HCEC 1CT (cell line): Measurements from ENCODE around the gene HOPX.
A peak's percentile ranks its signal among the peaks of the same experiment; 100 is the strongest.
"Not testable (repeated sequence)": the region's sequence is repeated elsewhere in the genome, so short reads cannot be mapped to it uniquely, and the experiment has no call there.

Source experiments
- DNase-seq: peaks from one replicate; pipeline ENCODE4 v3.0.0-alpha.2; 2017

The HOPX gene

DNA sequence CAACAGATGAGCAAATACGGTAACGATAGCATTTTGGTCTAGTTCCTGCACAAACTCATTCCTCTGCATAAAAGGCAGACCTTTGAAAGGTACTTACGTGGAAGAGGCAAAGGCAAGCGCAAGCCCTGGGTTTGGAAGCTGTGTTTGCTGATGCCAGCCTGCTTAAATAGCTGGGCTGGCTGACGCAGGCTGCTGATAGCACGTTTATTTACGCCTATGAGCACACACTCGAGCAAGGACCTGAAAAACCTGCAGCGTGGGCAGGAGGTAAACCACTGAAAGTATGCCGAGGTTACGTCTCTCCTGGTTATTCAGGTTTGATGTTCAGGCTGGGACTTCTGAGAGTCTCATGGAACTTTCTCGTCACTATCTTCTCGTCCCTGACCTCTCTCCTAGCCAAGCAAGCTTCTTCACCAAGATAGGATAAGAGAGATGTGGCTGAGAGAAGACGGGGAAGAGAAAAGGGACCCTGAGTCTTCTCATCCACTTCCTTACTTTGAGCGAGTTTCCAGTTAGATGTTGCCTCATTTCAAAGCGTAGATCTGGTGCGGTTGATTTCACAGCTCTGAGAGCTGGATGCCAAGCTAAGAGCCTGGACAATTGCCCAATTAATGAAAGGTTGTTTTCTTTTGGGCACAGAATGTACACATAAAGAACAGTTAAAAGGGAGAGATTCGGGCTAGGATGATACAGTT, at the start of gene HOPX:
TSS of gene HOPX (minus strand) at position 139 of the 695 bp plus-strand sequence. CDS start 23,480 bp downstream, outside the sequence.
- no peak for DNase-seq

GRCh38 chr4:56730097-56730496, 49.0 kb upstream of the HOPX start:
- DNase-seq = no peak

GRCh38 chr4:56728512-56728911, 47.4 kb upstream of the HOPX start:
- DNase-seq = peak; percentile 88

DNA sequence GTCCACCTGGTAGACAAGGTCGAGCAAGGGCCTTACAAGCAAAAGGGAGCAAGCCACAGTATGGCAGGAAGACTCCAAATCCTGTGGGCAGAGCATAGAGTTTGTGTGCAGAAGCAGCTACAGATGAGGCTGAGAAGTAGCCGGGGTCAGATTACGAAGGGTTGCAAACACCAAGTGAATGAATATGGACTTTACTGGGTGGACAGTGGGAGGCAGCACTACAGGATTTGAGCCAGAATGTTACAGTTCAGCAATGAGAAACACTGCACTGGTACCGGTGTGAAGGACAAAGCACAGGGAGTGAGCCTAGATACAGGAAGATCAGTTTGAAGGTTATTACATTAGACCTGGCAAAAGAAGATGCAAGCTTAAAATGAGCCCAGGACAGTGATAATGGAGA, 46.1 kb upstream of the HOPX start:
- DNase-seq = peak; percentile 47

- not testable (repeated sequence) for DNase-seq
Observed at GRCh38 chr4:56726593-56726992, 45.5 kb upstream of the HOPX start.

DNA sequence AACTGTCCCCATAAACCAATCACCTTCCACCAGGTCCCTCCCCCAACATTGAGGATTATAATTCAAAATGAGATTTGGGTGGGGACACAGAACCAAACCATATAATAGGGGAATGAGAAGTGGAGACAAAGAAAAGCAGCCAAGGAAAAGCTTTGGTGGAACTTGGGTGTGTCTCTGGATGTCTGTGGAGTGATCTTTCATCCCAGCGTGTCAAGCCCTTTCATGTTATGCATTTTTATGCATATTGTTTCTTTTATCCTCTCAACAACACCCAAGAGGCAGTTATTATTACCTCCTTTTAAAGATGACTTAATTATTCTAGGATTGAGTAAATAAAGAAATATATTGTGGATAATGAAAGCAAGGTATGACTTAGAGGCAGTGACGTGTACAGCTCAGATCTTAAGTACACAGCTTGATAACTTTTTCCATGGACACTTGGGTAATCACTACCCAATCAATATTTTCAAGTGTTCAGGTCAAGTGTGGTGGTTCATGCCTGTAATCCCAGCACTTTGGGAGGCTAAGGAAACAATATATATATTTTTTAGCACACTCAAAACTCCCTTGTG, 42.6 kb upstream of the HOPX start:
- no peak for DNase-seq

DNA sequence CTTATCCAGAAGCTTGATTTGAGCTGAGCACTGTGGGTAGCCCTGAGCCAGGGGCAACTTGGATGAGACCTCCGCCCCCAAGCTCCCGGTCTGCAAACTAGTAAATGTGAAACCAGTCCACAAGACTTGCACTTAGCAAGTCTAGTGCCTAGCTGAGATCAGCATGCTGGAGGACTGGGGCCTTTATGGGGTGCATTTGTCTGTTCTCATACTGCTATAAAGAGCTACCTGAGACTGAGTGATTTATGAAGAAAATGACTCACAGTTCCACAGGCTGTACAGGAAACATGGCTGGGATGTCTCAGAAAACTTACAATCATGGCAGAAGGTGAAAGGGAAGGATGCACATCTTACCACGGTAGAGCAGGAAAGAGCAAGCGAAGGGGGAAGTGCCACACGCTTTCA, 42.1 kb upstream of the HOPX start:
- DNase-seq = no peak

- DNase-seq = no peak
Observed at GRCh38 chr4:56708146-56708545, 27.1 kb upstream of the HOPX start.

- DNase-seq = no peak
Observed at GRCh38 chr4:56705966-56706365, 24.9 kb upstream of the HOPX start.

- DNase-seq = no peak
Observed at GRCh38 chr4:56705334-56705733, 24.2 kb upstream of the HOPX start.

DNA sequence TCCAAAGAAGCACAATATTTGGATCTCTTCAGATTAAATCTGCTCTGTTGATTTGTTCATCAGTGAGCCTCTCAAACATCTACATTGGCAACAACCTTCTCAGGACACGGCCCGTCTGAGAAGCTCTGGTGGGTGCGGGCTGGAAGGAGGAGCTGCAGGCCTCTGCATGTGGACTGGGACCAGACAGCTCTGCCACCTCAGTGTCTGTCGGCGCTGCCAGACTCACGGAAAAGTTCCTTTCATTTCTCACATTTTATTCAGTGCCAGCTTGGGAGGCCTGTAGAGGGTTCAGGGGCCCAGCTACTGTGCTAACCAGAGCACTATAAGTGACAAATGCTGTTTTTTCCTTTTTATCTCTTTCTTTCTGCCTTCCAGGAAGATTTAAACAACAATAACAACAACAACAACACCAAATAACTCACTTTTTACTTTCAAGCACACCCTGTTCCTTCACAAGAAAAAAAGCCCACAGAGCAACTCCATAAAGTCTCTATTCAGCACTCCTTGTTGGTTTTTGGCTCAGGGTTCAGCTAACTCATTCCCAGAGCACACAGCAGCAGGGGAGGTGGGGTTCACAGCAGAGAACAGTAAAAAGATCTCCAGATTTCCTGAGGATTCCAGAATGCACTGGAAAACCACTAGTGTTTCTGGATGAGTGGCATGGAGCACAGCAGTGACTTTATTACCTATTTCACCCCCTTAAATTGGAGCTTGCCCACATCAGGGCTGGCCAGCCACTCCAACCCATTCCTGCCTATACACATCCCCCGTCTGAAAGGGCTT, 23.2 kb upstream of the HOPX start:
- no peak for DNase-seq

- no peak for DNase-seq
Observed at GRCh38 chr4:56703378-56703777, 22.3 kb upstream of the HOPX start.

DNA sequence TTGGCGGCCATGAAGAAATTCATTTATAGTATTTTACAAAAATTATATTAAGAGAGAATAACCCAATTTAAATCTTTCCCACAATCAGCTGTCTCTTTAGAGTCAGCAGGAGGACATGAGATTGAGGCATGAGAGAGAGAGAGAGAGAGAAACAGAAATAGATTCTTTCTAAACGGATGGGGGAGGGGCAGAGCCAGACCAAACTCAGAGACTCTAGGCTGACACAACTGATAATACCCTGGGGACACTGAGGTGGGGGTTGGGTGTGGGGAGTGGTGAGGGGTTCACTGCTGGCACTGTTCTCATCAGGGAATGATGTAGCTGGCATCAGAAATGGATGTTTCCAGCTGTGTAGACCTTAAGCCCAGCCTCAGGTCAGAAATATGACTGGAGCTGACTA, 20.5 kb upstream of the HOPX start:
- DNase-seq = no peak

GRCh38 chr4:56701161-56701480, 20.0 kb upstream of the HOPX start:
- peak; percentile 32 for DNase-seq

DNA sequence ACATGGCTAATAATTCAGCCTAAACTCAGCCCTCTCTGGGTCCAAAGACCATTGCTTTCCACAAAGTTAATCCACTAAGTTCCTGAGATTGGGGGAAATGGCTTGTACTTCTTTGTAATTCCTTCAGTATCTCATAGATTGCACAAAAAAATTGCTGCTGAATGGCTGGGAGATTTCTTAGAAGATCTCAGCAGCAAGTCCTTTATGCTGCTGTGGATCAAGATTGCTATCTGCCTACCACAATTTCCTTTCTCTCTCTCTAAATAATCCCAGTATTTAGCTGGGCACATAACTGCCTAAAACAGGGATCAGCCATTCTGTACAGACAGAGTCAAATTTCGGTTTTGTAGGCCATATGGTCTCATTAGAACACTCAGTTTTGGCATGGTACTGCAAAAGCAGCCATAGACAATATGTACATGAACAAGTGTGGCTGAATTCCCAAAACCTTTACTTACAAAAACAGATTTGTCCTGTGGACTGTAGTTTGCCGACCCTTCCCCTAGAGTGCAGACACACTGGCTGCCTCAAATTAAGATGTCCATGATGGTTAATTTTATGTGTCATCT, 18.5 kb upstream of the HOPX start:
- no peak for DNase-seq

- DNase-seq = no peak
Observed at GRCh38 chr4:56698329-56698728, 17.2 kb upstream of the HOPX start.

DNA sequence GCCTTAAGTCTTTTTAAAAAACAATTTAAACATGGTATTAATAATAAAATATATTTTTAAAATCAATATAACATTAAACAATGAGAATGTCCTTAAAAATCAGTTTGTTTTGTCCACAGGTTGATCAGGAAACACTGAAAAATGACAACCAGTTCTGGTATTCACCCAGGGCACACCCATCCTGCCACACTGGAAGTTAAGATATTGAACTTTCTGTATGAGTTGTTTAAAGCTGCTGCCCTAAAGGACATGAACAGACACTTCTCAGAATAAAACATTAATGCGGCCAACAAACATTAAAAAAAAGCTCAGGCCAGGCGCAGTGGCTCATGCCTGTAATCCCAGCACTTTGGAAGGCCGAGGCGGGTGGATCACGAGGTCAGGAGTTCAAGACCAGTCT, 15.0 kb upstream of the HOPX start:
- DNase-seq = no peak

GRCh38 chr4:56693476-56693875, 12.4 kb upstream of the HOPX start:
- DNase-seq = not testable (repeated sequence)

- DNase-seq = no peak
Observed at GRCh38 chr4:56692576-56692975, 11.5 kb upstream of the HOPX start.

DNA sequence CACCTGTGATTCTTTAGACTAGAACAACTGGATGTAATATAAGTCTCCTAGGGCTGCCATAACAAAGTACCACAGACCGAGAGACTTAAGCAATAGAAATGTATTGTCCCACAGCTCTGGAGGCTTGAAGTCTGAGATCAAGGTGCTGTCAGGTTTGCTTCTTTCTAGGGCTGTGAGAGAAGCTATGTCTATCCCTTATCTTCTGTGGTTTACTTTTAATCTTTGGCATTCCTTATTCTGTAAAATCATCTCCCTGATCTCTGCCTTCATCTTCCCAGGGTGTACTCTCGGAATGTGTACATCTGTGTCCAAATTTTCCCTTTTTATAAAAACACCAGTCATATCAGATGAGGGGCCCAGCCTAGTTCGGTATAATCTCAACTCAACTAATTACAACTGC, 10.3 kb upstream of the HOPX start:
- DNase-seq = no peak

DNA sequence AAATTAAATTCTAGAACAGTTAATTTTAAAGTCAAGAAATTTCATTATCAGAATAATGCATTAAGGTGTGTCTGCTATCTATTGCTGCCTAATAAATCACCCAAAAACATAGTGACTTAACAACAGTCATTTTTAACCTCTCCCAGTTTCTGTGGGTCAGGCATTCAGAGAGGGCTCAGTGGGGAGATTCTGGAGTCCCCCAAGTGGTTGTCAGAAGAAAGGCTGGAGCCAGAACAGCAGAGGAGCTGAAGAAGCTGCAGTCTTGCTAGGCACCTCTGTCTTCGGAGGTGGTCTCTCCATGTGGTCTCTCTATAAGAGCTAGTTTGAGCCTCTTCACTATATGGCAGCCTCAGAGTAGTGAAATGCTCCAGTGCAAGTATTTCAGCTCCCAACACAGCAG, 9.3 kb upstream of the HOPX start:
- DNase-seq = no peak

GRCh38 chr4:56689201-56689969, 8.3 kb upstream of the HOPX start:
- DNase-seq = no peak

DNA sequence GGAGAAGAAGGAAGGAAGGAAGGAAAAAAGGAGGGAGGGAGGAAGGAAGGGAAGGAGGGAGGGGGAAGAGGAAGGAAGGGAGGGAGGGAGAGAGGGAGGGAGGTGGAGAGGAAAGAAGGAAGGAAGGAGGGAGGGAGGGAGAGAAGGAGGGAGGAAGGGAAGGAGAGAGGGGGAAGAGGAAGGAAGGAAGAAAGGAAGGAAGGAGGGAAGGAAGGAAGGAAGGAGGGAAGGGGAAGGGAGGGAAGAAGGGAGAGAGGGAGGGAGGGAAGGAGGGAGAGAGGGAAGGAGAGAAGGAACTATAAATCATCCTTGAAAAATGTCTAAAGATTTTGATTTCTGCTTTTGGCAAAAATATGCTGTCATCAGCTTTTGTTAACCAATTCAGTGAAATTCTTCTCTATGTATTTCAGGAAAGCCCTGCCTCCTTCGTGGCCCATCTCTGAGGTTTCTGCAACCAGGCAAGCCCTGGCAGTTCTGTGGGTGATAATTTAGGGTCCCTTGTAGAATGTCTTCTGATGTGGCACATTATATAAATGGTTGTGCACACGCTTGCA, 7.1 kb upstream of the HOPX start:
- no peak for DNase-seq
